B cell (primary cell): ENCODE measurements around the gene STIL. TPM values are rescaled to one million over a fixed set of nuclear protein-coding genes. Genes with fewer than 3 reads are reported as not detected.
"Not testable (repeated sequence)": the region's sequence is repeated elsewhere in the genome, so short reads cannot be mapped to it uniquely, and the experiment has no call there.

ENCODE experiments used
- ATAC-seq: fragments of 200-7000 bp; cut with Tn5 transposase; one replicate; pipeline ENCODE4 v1.10.0; 2021; ENCODE audit warnings: low read depth, mild to moderate bottlenecking, moderate number of reproducible peaks, moderate library complexity
- CTCF ChIA-PET: fragments of 350-600 bp; sonication (Branson Sonifier 250); formaldehyde crosslinking; loops from one replicate; lab custom pipeline; 2021; ENCODE audit warnings: antibody characterized with exemption, inconsistent platforms; lab: Charles Lee
- POLR2A ChIA-PET: fragments of 350-600 bp; sonication (Branson Sonifier 250); formaldehyde crosslinking; loops from one replicate; lab custom pipeline; 2021; ENCODE audit warnings: antibody characterized with exemption; lab: Charles Lee
- DNase-seq: peaks from one replicate; pipeline ENCODE4 v3.0.0; 2013
- H2AFZ ChIP-seq: 2 replicates; pipeline ENCODE4 v1.6.1; 2012; ENCODE audit warnings: mild to moderate bottlenecking, low read depth, low read length; ENCODE audit not compliant: insufficient read depth, poor library complexity, severe bottlenecking
- H3K27ac ChIP-seq, 2 donors: 1 replicate in 1 of 2; 2 replicates in 1 of 2; pipeline ENCODE4 v1.5.1; 2012 to 2013; ENCODE audit warnings: low read length in 2 of 2, mild to moderate bottlenecking in 2 of 2, moderate library complexity in 1 of 2
- H3K27me3 ChIP-seq, 4 experiments: fragments of 200-600 bp in 1 of 4; sonication (generic) in 1 of 4; replicated peaks in 1 of 4; 1 replicate in 2 of 4; 2 replicates in 2 of 4; pipeline versions ENCODE4 v1.6.1 to v1.7.0; 2013 to 2016; ENCODE audit warnings: low read length in 3 of 4, mild to moderate bottlenecking in 2 of 4, mixed read lengths in 1 of 4, moderate library complexity in 1 of 4; ENCODE audit not compliant: insufficient read depth in 4 of 4, control insufficient read depth in 3 of 4; ENCODE audit errors: control extremely low read depth in 1 of 4
- H3K36me3 ChIP-seq, 2 experiments: replicated peaks in 1 of 2; 1 replicate in 1 of 2; 2 replicates in 1 of 2; pipeline versions ENCODE4 v1.6.1 to v1.7.1; 2013; ENCODE audit warnings: low read length in 1 of 2; ENCODE audit not compliant: insufficient read depth in 2 of 2, control insufficient read depth in 1 of 2; ENCODE audit errors: control extremely low read depth in 1 of 2, extremely low read depth in 1 of 2
- H3K4me1 ChIP-seq, 2 donors: fragments of 200-600 bp in 1 of 2; sonication (generic) in 1 of 2; 1 replicate in 1 of 2; 2 replicates in 1 of 2; pipeline versions ENCODE4 v1.5.1 to v1.6.1; 2013 to 2017; ENCODE audit warnings: low read length in 2 of 2; ENCODE audit not compliant: control insufficient read depth in 2 of 2, insufficient read depth in 2 of 2
- H3K4me2 ChIP-seq: replicated peaks from 2 replicates; pipeline ENCODE3; 2012; ENCODE audit warnings: mild to moderate bottlenecking, low read depth, low read length; ENCODE audit not compliant: poor library complexity, severe bottlenecking
- H3K4me3 ChIP-seq, 5 experiments: fragments of 200-600 bp in 1 of 5; sonication (generic) in 1 of 5; 1 replicate in 3 of 5; 2 replicates in 2 of 5; pipeline versions ENCODE4 v1.5.1 to v1.7.0; 2011 to 2016; ENCODE audit warnings: low read length in 4 of 5, mild to moderate bottlenecking in 4 of 5, low read depth in 2 of 5, control low read depth in 1 of 5, moderate library complexity in 1 of 5; ENCODE audit not compliant: insufficient read depth in 1 of 5; ENCODE audit errors: control extremely low read depth in 1 of 5, extremely low read depth in 1 of 5
- H3K79me2 ChIP-seq: fragments of 200-600 bp; sonication (generic); one replicate; pipeline ENCODE4 v1.6.0; 2016; ENCODE audit warnings: low read length; ENCODE audit not compliant: control insufficient read depth, insufficient read depth
- H3K9ac ChIP-seq: fragments of 200-600 bp; sonication (generic); 2 replicates; pipeline ENCODE4 v1.6.1; 2017; ENCODE audit warnings: mild to moderate bottlenecking, low read length, moderate library complexity
- H3K9me3 ChIP-seq, 3 donors: one replicate each; pipeline versions ENCODE4 v1.6.1 to v1.7.1; 2013; ENCODE audit warnings: low read length in 2 of 3; ENCODE audit not compliant: control insufficient read depth in 2 of 3, insufficient read depth in 1 of 3; ENCODE audit errors: control extremely low read depth in 1 of 3
- H4K20me1 ChIP-seq: 2 replicates; pipeline ENCODE4 v1.6.0; 2012; ENCODE audit warnings: mild to moderate bottlenecking, low read length; ENCODE audit not compliant: insufficient read depth, control insufficient read depth, poor library complexity, severe bottlenecking
- H3K27ac Mint-ChIP-seq: one replicate; pipeline ENCODE4 v1.8.0; 2021; ENCODE audit warnings: mixed read lengths
- H3K27me3 Mint-ChIP-seq: one replicate; pipeline ENCODE4 v1.8.0; 2021; ENCODE audit warnings: mixed read lengths
- H3K4me1 Mint-ChIP-seq: one replicate; pipeline ENCODE4 v1.8.0; 2021; ENCODE audit warnings: mixed read lengths
- H3K4me3 Mint-ChIP-seq: one replicate; pipeline ENCODE4 v1.8.0; 2021; ENCODE audit warnings: mixed read lengths
- H3K9me3 Mint-ChIP-seq: one replicate; pipeline ENCODE4 v1.8.0; 2022; ENCODE audit warnings: mixed read lengths; ENCODE audit not compliant: insufficient read depth
- CTCF ChIP-seq: fragments of 200-600 bp; IDR thresholded peaks from one replicate; pipeline ENCODE4 v1.8.0; 2022; ENCODE audit warnings: antibody characterized with exemption, mild to moderate bottlenecking
- EZH2 ChIP-seq: IDR thresholded peaks from 2 replicates; pipeline ENCODE4 v1.6.1; 2012; ENCODE audit warnings: borderline replicate concordance, low read depth, mild to moderate bottlenecking, moderate library complexity, low read length; ENCODE audit not compliant: insufficient read depth, poor library complexity, severe bottlenecking
- WGBS: methylation state at CpG from one replicate; pipeline ENCODE4 v1.1.5; 2013; ENCODE audit warnings: missing lambda C conversion rate; ENCODE audit not compliant: insufficient coverage; 5-methylcytosine and 5-hydroxymethylcytosine counted together
- intact Hi-C: fragments of 100-400 bp; cut with micrococcal nuclease; formaldehyde crosslinking; loops from one replicate; pipeline ENCODE4 v1.10.0; 2022
- polyA plus RNA-seq: library from polyadenylated mRNA; depleted of rRNA; stranded (reverse); fragments of >200 nt; gene quantifications from 2 replicates; pipeline ENCODE4 v1.2.3, GENCODE V29; 2012
- total RNA-seq, 2 donors: library from RNA; stranded (reverse); fragments of 120-200 nt in 1 of 2; gene quantifications; 1 replicate in 1 of 2; 2 replicates in 1 of 2; pipeline versions ENCODE4 v1.2.3 to v1.2.4, GENCODE V29; 2013 to 2022

STIL gene
- total and polyA plus RNA-seq, 2 donors (not counting 1 experiment from before 2014, with no cell fraction given) = 0.79 to 1.8 TPM

GRCh38 chr1:47348246-47348645 is 34.3 kb upstream of the STIL start:
- peaks cover 44% of the 10 kb centered on the region for H4K20me1 ChIP-seq
- Mint-ChIP-seq H3K27me3 (no peaks in the 10 kb centered on the region), H3K4me1 (peaks cover 5% of the 10 kb centered on the region), H3K4me3 (no peak overlapping the region), H3K9me3 (no peaks in the 10 kb centered on the region), H3K27ac (no peak overlapping the region)
- no peak for DNase-seq
- ChIA-PET POLR2A (no interaction called here), CTCF (no interaction called here)
- no peak overlapping the region for H3K4me3 ChIP-seq
- no peaks in the 10 kb centered on the region for H3K4me1 ChIP-seq
- no peak for TF ChIP-seq CTCF
- no peak for TF ChIP-seq EZH2
- no peak overlapping the region for H3K4me2 ChIP-seq
- WGBS = 100% methylated on average over 1 of the region's 1 CpG
- no peak overlapping the region for H2AFZ ChIP-seq
- peaks cover 74% of the 10 kb centered on the region for H3K79me2 ChIP-seq
- H3K36me3 ChIP-seq = peaks cover 4 to 5% of the 10 kb centered on the region in 2 experiments
- no peak overlapping the region for H3K27ac ChIP-seq
- ATAC-seq = no peak
- intact Hi-C loops = no loop called here
- no peaks in the 10 kb centered on the region for H3K9me3 ChIP-seq
- H3K9ac ChIP-seq = no peak overlapping the region
- no peaks in the 10 kb centered on the region for H3K27me3 ChIP-seq

- Mint-ChIP-seq H3K27me3 (no peaks in the 10 kb centered on the region), H3K4me3 (no peak overlapping the region), H3K9me3 (no peaks in the 10 kb centered on the region), H3K4me1 (peaks cover 5% of the 10 kb centered on the region), H3K27ac (no peak overlapping the region)
- ATAC-seq (no peak), DNase-seq (no peak)
- intact Hi-C loops = no loop called here
- Histone ChIP-seq H3K79me2 (peaks cover 79% of the 10 kb centered on the region), H3K4me2 (no peak overlapping the region), H3K27me3 (no peaks in the 10 kb centered on the region), H3K4me3 (no peak overlapping the region), H3K9ac (no peak overlapping the region), H3K27ac (no peak overlapping the region), H3K36me3 (peaks cover 4 to 5% of the 10 kb centered on the region in 2 experiments), H3K9me3 (no peaks in the 10 kb centered on the region), H2AFZ (no peak overlapping the region), H4K20me1 (peaks cover 44% of the 10 kb centered on the region), H3K4me1 (no peaks in the 10 kb centered on the region)
- ChIA-PET CTCF (no interaction called here), POLR2A (no interaction called here)
- WGBS = 98% methylated on average over 7 of the region's 9 CpGs
- TF ChIP-seq CTCF (no peak), EZH2 (no peak)
These were observed 33.8 kb upstream of the STIL start for GRCh38 chr1:47347735-47348134.

- H3K27me3 Mint-ChIP-seq, intact Hi-C loops, H2AFZ ChIP-seq, H3K9ac ChIP-seq, H3K9me3 ChIP-seq, ATAC-seq, DNase-seq, POLR2A ChIA-PET, H3K27ac ChIP-seq, H3K4me3 Mint-ChIP-seq, H3K4me1 ChIP-seq, H3K36me3 ChIP-seq, H3K4me1 Mint-ChIP-seq, CTCF ChIA-PET, H3K27ac Mint-ChIP-seq, H3K4me3 ChIP-seq, H3K27me3 ChIP-seq, H3K9me3 Mint-ChIP-seq, H3K4me2 ChIP-seq: not testable (repeated sequence)
- WGBS = 100% methylated on average over 4 of the region's 5 CpGs
- peaks cover 84% of the 10 kb centered on the region for H3K79me2 ChIP-seq
- peaks cover 44% of the 10 kb centered on the region for H4K20me1 ChIP-seq
These were observed 33.0 kb upstream of the STIL start for GRCh38 chr1:47346979-47347378.
